ENCODE measurements around the gene ZBTB20. TPM values are rescaled to one million over a fixed set of nuclear protein-coding genes. Genes with fewer than 3 reads are reported as not detected.

Gene ZBTB20
- polyA plus RNA-seq, 1 of the 3 experiments (the other 2 are of a cell fraction) = 0.43 TPM

DNA sequence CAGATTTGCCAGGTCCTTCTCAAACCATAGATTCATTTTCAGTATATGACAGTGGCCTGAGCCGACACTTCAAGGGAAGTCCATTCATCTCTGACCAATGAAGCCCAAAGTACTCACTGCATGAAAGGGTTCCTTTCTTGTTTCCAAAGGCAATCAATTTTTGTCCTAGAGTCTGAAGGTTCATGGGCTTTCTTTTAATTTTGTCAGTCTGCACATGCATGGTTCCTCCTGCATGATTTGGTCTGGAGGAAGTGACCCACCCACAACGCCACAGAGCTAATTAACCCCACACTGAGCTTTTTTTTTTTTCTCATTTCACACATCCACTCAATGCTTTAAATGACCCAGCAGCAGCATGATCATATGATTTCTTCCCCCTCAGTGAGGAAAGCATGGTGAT lies 636.9 kb downstream of the ZBTB20 start:
- Histone ChIP-seq H3F3A (replicated peaks; ENCODE audit: insufficient read depth) (peaks cover 10% of the 10 kb centered on the region), H3K79me2 (ENCODE audit: insufficient read depth) (no peaks in the 10 kb centered on the region), H3K36me3 (replicated peaks in 1 of 2; ENCODE audit: control insufficient read depth in 1 of 2, insufficient read depth in 2 of 2, low read length in 1 of 2) (peaks cover 0 to 3% of the 10 kb centered on the region in 2 experiments), H3K27me3 (ENCODE audit: insufficient read depth) (no peaks in the 10 kb centered on the region), H2AFZ (ENCODE audit: low read depth) (no peak overlapping the region), H3K9ac (no peak overlapping the region), H3K4me1 (ENCODE audit: control insufficient read depth in 1 of 2, insufficient read depth in 2 of 2, low read depth in 1 of 2, low read length in 1 of 2) (peaks cover 0 to 1% of the 10 kb centered on the region in 2 experiments; a peak in 1 of 4 replicates), H3K9me2 (no peaks in the 10 kb centered on the region), H3K4me3 (ENCODE audit: low read depth in 2 of 2, low read length in 1 of 2) (no peak overlapping the region), H3K9me3 (no peaks in the 10 kb centered on the region), H3K27ac (ENCODE audit: low read depth in 2 of 2, low read length in 1 of 2) (no peak overlapping the region), H3K4me2 (no peak overlapping the region), H4K20me1 (ENCODE audit: insufficient read depth) (no peaks in the 10 kb centered on the region)
- no peak for DNase-seq
- TF ChIP-seq EZH2phosphoT487 (IDR thresholded peaks at IDR 0.05; ENCODE audit: borderline replicate concordance, low read depth) (no peak), TEAD4 (IDR thresholded peaks at IDR 0.05; ENCODE audit: borderline replicate concordance, insufficient read depth) (no peak), GATA2 (CRISPR knock-in tag; IDR thresholded peaks at IDR 0.05) (no peak), NRF1 (IDR thresholded peaks at IDR 0.05; ENCODE audit: low read depth, low read length) (no peak), MEF2A (IDR thresholded peaks at IDR 0.05; ENCODE audit: borderline replicate concordance, low read depth) (no peak), SMC3 (IDR thresholded peaks at IDR 0.05; ENCODE audit: low read depth, low read length) (no peak), GABPA (IDR thresholded peaks at IDR 0.05; ENCODE audit: low read depth) (no peak), MXI1 (IDR thresholded peaks at IDR 0.05; ENCODE audit: low read depth, low read length) (no peak), RCOR1 (IDR thresholded peaks at IDR 0.05; ENCODE audit: low read length) (no peak)
- TF ChIP-seq, protein P1, sequence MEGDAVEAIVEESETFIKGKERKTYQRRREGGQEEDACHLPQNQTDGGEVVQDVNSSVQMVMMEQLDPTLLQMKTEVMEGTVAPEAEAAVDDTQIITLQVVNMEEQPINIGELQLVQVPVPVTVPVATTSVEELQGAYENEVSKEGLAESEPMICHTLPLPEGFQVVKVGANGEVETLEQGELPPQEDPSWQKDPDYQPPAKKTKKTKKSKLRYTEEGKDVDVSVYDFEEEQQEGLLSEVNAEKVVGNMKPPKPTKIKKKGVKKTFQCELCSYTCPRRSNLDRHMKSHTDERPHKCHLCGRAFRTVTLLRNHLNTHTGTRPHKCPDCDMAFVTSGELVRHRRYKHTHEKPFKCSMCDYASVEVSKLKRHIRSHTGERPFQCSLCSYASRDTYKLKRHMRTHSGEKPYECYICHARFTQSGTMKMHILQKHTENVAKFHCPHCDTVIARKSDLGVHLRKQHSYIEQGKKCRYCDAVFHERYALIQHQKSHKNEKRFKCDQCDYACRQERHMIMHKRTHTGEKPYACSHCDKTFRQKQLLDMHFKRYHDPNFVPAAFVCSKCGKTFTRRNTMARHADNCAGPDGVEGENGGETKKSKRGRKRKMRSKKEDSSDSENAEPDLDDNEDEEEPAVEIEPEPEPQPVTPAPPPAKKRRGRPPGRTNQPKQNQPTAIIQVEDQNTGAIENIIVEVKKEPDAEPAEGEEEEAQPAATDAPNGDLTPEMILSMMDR (IDR thresholded peaks at IDR 0.05) = no peak
- TF ChIP-seq, protein P2, sequence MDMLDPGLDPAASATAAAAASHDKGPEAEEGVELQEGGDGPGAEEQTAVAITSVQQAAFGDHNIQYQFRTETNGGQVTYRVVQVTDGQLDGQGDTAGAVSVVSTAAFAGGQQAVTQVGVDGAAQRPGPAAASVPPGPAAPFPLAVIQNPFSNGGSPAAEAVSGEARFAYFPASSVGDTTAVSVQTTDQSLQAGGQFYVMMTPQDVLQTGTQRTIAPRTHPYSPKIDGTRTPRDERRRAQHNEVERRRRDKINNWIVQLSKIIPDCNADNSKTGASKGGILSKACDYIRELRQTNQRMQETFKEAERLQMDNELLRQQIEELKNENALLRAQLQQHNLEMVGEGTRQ (IDR thresholded peaks at IDR 0.05; ENCODE audit: borderline replicate concordance, low read depth, low read length) = no peak
- 100% methylated on average over 2 of the region's 2 CpGs for WGBS (ENCODE audit: low lambda C conversion rate)
- CTCF ChIA-PET = no interaction called here
- POLR2A ChIA-PET = no interaction called here

DNA sequence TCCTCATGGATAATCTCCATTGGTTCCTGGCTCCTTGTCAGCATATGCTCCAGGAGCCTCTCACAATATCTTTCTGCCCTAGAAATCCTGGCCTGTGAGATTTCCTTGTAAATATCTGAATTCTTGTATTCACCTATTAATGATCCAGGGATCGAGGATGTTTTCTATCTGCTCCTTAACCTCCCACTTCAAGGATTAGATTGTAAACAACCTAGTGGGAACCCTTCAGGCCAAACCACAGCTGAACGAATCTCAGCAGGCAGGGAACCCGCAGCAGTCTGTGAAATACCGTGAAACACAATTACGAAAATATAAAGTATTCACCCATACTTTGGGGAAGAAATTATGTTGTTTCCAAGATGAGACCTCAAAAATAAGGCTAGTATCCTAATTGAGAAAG lies 637.3 kb downstream of the ZBTB20 start:
- Histone ChIP-seq H4K20me1 (ENCODE audit: insufficient read depth) (no peaks in the 10 kb centered on the region), H3K9me3 (no peaks in the 10 kb centered on the region), H3K4me1 (ENCODE audit: control insufficient read depth in 1 of 2, insufficient read depth in 2 of 2, low read depth in 1 of 2, low read length in 1 of 2) (peaks cover 0 to 6% of the 10 kb centered on the region in 2 experiments; a peak in 1 of 4 replicates), H3K36me3 (replicated peaks in 1 of 2; ENCODE audit: control insufficient read depth in 1 of 2, insufficient read depth in 2 of 2, low read length in 1 of 2) (peaks cover 0 to 3% of the 10 kb centered on the region in 2 experiments), H3F3A (replicated peaks; ENCODE audit: insufficient read depth) (peaks cover 10% of the 10 kb centered on the region), H3K27ac (ENCODE audit: low read depth in 2 of 2, low read length in 1 of 2) (no peak overlapping the region), H3K9me2 (no peaks in the 10 kb centered on the region), H3K79me2 (ENCODE audit: insufficient read depth) (no peaks in the 10 kb centered on the region), H3K9ac (no peak overlapping the region), H3K4me2 (no peak overlapping the region), H2AFZ (ENCODE audit: low read depth) (no peak overlapping the region), H3K4me3 (ENCODE audit: low read depth in 2 of 2, low read length in 1 of 2) (no peak overlapping the region), H3K27me3 (ENCODE audit: insufficient read depth) (no peaks in the 10 kb centered on the region)
- CTCF ChIA-PET = no interaction called here
- no peak for DNase-seq
- WGBS (ENCODE audit: low lambda C conversion rate) = 95% methylated on average over 5 of the region's 5 CpGs
- POLR2A ChIA-PET = no interaction called here
- TF ChIP-seq, protein P3, sequence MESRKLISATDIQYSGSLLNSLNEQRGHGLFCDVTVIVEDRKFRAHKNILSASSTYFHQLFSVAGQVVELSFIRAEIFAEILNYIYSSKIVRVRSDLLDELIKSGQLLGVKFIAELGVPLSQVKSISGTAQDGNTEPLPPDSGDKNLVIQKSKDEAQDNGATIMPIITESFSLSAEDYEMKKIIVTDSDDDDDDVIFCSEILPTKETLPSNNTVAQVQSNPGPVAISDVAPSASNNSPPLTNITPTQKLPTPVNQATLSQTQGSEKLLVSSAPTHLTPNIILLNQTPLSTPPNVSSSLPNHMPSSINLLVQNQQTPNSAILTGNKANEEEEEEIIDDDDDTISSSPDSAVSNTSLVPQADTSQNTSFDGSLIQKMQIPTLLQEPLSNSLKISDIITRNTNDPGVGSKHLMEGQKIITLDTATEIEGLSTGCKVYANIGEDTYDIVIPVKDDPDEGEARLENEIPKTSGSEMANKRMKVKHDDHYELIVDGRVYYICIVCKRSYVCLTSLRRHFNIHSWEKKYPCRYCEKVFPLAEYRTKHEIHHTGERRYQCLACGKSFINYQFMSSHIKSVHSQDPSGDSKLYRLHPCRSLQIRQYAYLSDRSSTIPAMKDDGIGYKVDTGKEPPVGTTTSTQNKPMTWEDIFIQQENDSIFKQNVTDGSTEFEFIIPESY (IDR thresholded peaks at IDR 0.05; ENCODE audit: borderline replicate concordance, low read depth) = no peak
- TF ChIP-seq GATA2 (CRISPR knock-in tag; IDR thresholded peaks at IDR 0.05) (no peak), POLR2AphosphoS5 (IDR thresholded peaks at IDR 0.05; ENCODE audit: low read depth, low read length) (no peak), RXRA (IDR thresholded peaks at IDR 0.05; ENCODE audit: borderline replicate concordance, low read depth) (no peak), CHD2 (IDR thresholded peaks at IDR 0.05; ENCODE audit: low read length, partially characterized antibody) (no peak), SMC3 (IDR thresholded peaks at IDR 0.05; ENCODE audit: low read depth, low read length) (no peak), RAD21 (IDR thresholded peaks at IDR 0.05; ENCODE audit: low read length) (no peak), GABPA (IDR thresholded peaks at IDR 0.05; ENCODE audit: low read depth) (no peak), ELF1 (IDR thresholded peaks at IDR 0.05) (no peak), TAF1 (IDR thresholded peaks at IDR 0.05; ENCODE audit: borderline replicate concordance, low read depth, low read length) (no peak), MXI1 (IDR thresholded peaks at IDR 0.05; ENCODE audit: low read depth, low read length) (no peak), NRF1 (IDR thresholded peaks at IDR 0.05; ENCODE audit: low read depth, low read length) (no peak), RFX5 (IDR thresholded peaks at IDR 0.05; ENCODE audit: low read length) (no peak)
- TF ChIP-seq, protein P4, sequence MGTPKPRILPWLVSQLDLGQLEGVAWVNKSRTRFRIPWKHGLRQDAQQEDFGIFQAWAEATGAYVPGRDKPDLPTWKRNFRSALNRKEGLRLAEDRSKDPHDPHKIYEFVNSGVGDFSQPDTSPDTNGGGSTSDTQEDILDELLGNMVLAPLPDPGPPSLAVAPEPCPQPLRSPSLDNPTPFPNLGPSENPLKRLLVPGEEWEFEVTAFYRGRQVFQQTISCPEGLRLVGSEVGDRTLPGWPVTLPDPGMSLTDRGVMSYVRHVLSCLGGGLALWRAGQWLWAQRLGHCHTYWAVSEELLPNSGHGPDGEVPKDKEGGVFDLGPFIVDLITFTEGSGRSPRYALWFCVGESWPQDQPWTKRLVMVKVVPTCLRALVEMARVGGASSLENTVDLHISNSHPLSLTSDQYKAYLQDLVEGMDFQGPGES (IDR thresholded peaks at IDR 0.05; ENCODE audit: low read depth, low read length) = no peak
- TF ChIP-seq, protein P5, sequence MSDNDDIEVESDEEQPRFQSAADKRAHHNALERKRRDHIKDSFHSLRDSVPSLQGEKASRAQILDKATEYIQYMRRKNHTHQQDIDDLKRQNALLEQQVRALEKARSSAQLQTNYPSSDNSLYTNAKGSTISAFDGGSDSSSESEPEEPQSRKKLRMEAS (IDR thresholded peaks at IDR 0.05; ENCODE audit: low read depth) = no peak

Measured in SK-N-SH (cell line).